HG03064 (cell line): ENCODE results near the gene MFNG.

Source experiments
- ATAC-seq: cut with Tn5 transposase; IDR thresholded peaks from one replicate; pipeline ENCODE4 v1.9.1; 2021; ENCODE audit warnings: low read depth; ENCODE audit not compliant: unreplicated experiment

The MFNG gene

GRCh38 chr22:37427711-37428635, 58.2 kb downstream of the MFNG start:
- ATAC-seq, result no peak

- no peak for ATAC-seq
Measured at GRCh38 chr22:37427135-37427710, 59.0 kb downstream of the MFNG start, which contains the start of gene ELFN2. ELFN2 (minus strand) TSS chr22:37427479; CDS start chr22:37375534, 51,945 bp downstream.

GRCh38 chr22:37426706-37427134, 59.5 kb downstream of the MFNG start:
- no peak for ATAC-seq

DNA sequence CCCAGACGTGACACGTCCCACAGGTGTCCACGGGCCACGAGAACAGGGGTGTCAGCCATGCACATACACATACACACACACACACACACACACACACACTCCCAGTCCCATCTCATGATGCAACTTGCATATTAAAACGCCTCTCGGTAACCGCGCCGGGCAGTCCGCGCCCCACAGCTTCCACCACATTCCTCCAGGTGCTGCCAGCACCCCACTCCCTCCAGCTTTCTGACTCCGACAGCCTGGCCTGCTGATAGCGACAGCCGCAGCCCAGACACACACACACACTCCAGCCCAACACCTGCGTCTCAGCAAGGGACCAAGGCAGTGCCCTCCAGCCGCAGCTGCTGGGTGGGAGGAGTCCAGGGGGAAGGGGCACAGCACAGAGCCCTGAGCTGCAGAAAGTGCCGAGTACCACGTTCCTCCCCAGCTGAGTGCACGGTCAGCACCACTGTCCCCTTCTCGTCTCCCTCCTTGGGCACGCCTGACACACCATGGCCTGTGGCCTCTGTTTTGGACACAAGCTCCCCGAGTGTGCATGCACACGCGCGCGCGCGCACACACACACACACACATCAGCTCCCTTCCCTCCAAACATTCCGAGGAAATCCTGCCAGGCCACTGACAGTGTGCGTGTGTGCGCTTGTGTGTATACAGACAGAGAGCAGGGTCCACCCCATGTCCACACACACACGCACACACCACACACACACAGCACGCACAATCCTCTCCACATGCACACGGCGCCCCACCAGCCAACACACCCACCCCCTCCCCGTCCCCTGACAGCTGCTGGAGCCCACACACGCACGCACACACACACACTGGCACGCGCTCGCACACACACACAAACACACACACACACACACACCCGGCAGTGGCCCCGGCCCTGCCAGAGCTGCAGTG, 60.1 kb downstream of the MFNG start:
- ATAC-seq, result no peak

GRCh38 chr22:37425369-37425768, 60.8 kb downstream of the MFNG start:
- ATAC-seq, result no peak

- ATAC-seq, result no peak
Measured at GRCh38 chr22:37423283-37423682, 62.9 kb downstream of the MFNG start.

DNA sequence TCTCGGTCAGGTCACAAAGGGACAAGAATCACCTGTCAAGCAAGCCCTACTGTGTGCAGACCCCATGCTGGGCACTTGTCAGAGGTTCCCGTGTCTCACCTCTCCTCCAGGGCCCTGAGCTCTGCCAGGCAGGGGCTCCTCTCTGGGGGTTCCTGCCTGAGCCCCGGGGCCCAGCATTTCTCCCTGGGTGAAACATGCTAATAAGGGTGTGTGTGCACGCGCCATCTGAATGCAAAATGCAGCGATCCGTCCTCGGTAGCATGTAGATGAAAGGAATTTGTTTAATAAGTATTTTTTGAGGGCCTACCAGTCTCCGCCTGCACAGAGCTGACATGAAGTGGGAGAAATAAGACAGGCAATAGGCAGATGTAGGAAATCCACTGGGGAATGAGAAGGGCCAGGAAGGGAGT, 64.7 kb downstream of the MFNG start:
- ATAC-seq, result no peak

DNA sequence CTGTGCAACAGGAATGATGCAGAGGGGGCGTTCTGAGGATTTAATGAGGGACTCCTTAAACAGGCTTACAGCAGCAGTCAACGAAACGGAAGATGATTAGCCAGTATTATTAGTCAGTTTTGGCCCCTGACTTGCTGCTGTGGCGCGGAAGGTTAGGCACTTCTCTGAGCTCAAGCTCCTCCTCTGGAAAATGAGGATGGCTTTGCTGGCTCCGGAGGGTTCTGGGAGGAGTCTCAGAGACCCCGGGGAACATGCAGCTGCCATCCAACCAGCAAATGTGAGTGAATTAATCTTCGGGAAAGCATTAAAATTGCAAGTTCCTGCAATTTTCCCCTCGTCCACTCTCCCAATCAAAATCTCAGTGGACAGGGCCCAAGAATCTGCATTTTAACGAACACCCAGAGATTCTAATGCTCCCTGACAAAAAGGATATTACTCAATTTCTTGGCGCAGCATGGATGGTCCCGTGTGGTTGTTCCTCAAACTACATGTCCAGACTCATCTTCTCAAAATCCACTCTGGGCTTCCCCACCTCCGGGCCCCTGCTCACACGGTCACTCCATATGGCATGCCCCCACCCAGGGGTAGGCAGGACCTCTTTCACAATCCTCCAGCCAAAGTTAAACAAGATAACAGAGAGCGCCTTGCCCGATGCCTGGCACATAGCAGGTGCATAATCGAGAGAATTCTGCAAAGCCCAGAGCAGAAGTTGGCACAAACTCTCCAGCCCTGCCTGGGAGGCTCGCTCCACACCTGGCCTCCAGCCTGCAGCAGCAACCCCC, 65.3 kb downstream of the MFNG start:
- no peak for ATAC-seq

DNA sequence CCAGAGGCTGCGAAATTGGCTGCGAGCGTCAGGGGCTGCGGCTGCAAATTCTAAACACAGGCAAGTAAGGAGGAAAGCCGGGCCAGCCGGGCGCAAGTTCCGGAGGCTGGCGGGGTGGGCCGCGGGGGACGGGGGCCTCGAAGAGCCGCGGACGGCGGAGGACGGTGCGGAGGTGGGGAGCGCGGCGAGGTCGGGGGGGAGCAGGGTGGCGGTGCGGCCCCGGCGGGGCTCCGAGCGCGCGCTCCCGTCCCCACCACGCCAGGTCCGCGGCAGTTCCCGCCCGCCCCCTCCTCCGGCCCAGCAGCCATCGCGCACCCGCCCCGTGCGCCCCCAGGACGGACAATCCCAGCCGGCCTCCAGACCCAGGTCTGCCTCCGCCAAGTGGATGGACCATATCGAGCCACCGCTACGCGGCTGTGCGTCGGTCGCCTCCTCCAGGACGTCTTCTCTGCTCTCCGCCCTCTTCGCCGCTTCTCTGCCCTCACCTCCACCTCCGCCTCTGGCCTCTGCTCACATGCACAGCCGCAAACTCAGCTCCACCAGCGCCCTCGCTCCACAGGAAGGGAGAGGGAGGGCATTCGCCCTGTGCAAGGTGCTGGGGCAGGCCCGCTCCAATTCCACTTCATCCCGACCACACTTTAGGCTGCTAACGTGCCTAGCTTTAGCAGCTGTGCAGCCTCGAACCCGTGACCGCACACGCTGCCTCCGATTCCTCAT, 66.1 kb downstream of the MFNG start:
- no peak for ATAC-seq

DNA sequence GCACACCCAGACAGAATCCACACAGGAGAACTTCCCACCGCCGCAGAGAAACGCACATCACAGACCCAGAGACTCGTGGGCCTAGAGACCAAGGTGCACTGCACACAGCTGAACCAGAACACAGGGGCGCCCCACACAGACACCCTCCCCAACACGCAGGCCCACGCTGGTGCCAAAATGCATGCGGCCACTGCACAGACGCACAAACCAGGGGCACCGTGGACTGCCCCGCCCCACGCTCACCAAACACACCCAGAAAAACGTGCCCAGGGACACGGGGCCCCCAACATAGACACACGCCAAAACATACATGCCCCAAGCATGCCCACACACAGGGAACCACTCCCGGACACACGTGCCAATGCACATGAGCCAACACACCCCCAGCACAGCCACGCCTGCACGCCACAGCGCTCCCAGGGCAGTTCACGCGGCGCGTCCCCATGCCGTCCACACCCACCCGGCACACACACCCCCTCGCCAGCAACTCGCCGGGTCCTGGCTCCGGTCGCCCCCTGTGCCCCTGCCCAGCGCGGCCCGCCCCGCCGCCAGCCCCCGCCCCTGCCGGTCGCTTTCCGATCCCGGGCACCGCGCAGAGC, 66.7 kb downstream of the MFNG start:
- ATAC-seq, result no peak
